Neutrophil (primary cell): ENCODE measurements around the gene EPHA7.
A peak's percentile ranks its signal among the peaks of the same experiment; 100 is the strongest.

Experiments
- H3K27ac ChIP-seq: fragments of 200-600 bp; sonication (generic); 2 replicates; pipeline ENCODE4 v1.5.1; 2016; ENCODE audit warnings: mild to moderate bottlenecking, moderate library complexity
- H3K27me3 ChIP-seq: fragments of 200-600 bp; sonication (generic); 2 replicates; pipeline ENCODE4 v1.6.0; 2016; ENCODE audit warnings: mild to moderate bottlenecking
- H3K36me3 ChIP-seq: fragments of 200-600 bp; sonication (generic); 2 replicates; pipeline ENCODE4 v1.5.1; 2017
- H3K4me1 ChIP-seq, 2 experiments: fragments of 200-600 bp in 1 of 2; sonication (generic) in 1 of 2; 1 replicate in 1 of 2; 2 replicates in 1 of 2; pipeline versions ENCODE4 v1.5.1 to v1.6.1; 2013 to 2016; ENCODE audit warnings: low read depth in 1 of 2, low read length in 1 of 2, mild to moderate bottlenecking in 1 of 2, moderate library complexity in 1 of 2; ENCODE audit not compliant: control insufficient read depth in 1 of 2, insufficient read depth in 1 of 2
- H3K4me3 ChIP-seq, 2 experiments: fragments of 200-600 bp in 1 of 2; sonication (generic) in 1 of 2; 1 replicate in 1 of 2; 2 replicates in 1 of 2; pipeline ENCODE4 v1.5.1; 2013 to 2016; ENCODE audit warnings: low read depth in 1 of 2, low read length in 1 of 2, mild to moderate bottlenecking in 1 of 2, moderate library complexity in 1 of 2
- H3K9me3 ChIP-seq: fragments of 200-600 bp; sonication (generic); 2 replicates; pipeline ENCODE4 v1.5.1; 2016
- CTCF ChIP-seq: fragments of 200-600 bp; sonication (generic); IDR thresholded peaks from 2 replicates; pipeline ENCODE4 v1.5.1; 2016; ENCODE audit warnings: antibody characterized with exemption

EPHA7 gene

GRCh38 chr6:93419304-93420162 is at the start of gene EPHA7:
Gene EPHA7 (minus strand): TSS chr6:93419559. CDS start chr6:93419341, 218 bp downstream.
- Histone ChIP-seq H3K27me3 (peaks cover 90% of the 10 kb centered on the region), H3K4me3 (peak within 1 kb of the TSS; percentile 9 to 30)

DNA sequence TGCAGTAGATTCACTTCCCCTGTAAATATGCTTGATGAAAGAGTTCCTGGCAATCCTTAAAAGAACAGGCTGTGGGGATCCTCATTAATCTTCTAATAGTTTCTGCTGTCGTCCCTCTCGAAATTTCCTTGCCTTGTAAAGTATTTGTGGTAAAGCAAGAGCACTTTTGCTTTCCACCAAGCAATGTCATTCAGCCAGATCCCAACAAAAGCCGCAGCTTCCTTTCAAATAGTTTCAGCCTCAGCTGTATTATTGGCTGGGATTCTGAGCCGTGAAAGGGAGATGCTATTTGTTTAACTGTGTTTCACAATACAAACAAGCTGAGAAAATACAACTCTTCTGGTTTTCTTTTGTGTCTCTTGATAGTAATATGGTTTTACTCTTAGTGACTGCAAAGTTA is 48.9 kb upstream of the EPHA7 start:
- H3K27ac ChIP-seq, result no peak overlapping the region
- no peaks in the 10 kb centered on the region for H3K9me3 ChIP-seq
- no peak for TF ChIP-seq CTCF
- H3K4me1 ChIP-seq, result no peaks in the 10 kb centered on the region
- H3K27me3 ChIP-seq, result no peaks in the 10 kb centered on the region
- no peak overlapping the region for H3K4me3 ChIP-seq
- H3K36me3 ChIP-seq, result no peaks in the 10 kb centered on the region

More at GRCh38 chr6:93419304-93420162, at the start of gene EPHA7:
- no peaks in the 10 kb centered on the region for H3K36me3 ChIP-seq
- H3K27ac ChIP-seq, result no peak within 1 kb of the TSS
- TF ChIP-seq CTCF, result no peak
- H3K9me3 ChIP-seq, result no peaks in the 10 kb centered on the region
- H3K4me1 ChIP-seq, result peaks cover 7 to 16% of the 10 kb centered on the region in 2 experiments

- no peak for TF ChIP-seq CTCF
- no peaks in the 10 kb centered on the region for H3K36me3 ChIP-seq
These were observed 35.2 kb upstream of the EPHA7 start for GRCh38 chr6:93454533-93454932.

GRCh38 chr6:93453956-93454355 is 34.6 kb upstream of the EPHA7 start:
- Histone ChIP-seq H3K27me3 (no peaks in the 10 kb centered on the region), H3K36me3 (no peaks in the 10 kb centered on the region), H3K9me3 (no peaks in the 10 kb centered on the region), H3K27ac (no peak overlapping the region), H3K4me3 (no peak overlapping the region), H3K4me1 (no peaks in the 10 kb centered on the region)
- no peak for TF ChIP-seq CTCF

More at GRCh38 chr6:93454533-93454932, 35.2 kb upstream of the EPHA7 start:
- H3K9me3 ChIP-seq, result no peaks in the 10 kb centered on the region
- H3K4me3 ChIP-seq, result no peak overlapping the region
- no peaks in the 10 kb centered on the region for H3K27me3 ChIP-seq
- H3K4me1 ChIP-seq, result no peaks in the 10 kb centered on the region
- no peak overlapping the region for H3K27ac ChIP-seq

- H3K27me3 ChIP-seq, result no peaks in the 10 kb centered on the region
- no peak overlapping the region for H3K4me3 ChIP-seq
- no peak for TF ChIP-seq CTCF
- H3K4me1 ChIP-seq, result no peaks in the 10 kb centered on the region
- no peaks in the 10 kb centered on the region for H3K9me3 ChIP-seq
- no peak overlapping the region for H3K27ac ChIP-seq
- no peaks in the 10 kb centered on the region for H3K36me3 ChIP-seq
These were observed 28.5 kb upstream of the EPHA7 start for GRCh38 chr6:93447874-93448273.
